Nephron progenitor cell (in vitro differentiated cells): ENCODE measurements around the gene APEX1.

Source experiments
- DNase-seq: peaks from one replicate; pipeline ENCODE4 v3.0.0; 2021
- H3K27ac Mint-ChIP-seq: 2 replicates; pipeline ENCODE4 v1.8.0; 2021; ENCODE audit warnings: mild to moderate bottlenecking, moderate library complexity, mixed read lengths
- H3K27me3 Mint-ChIP-seq: 2 replicates; pipeline ENCODE4 v1.8.0; 2021; ENCODE audit warnings: mild to moderate bottlenecking, low read depth, mixed read lengths; ENCODE audit not compliant: poor library complexity
- H3K36me3 Mint-ChIP-seq: 2 replicates; pipeline ENCODE4 v1.8.0; 2021; ENCODE audit warnings: low read depth, mixed read lengths
- H3K4me1 Mint-ChIP-seq: 2 replicates; pipeline ENCODE4 v1.8.0; 2021; ENCODE audit warnings: mixed read lengths
- H3K4me3 Mint-ChIP-seq: 2 replicates; pipeline ENCODE4 v1.8.0; 2021; ENCODE audit warnings: mild to moderate bottlenecking, moderate library complexity, mixed read lengths
- H3K9me3 Mint-ChIP-seq: 2 replicates; pipeline ENCODE4 v1.8.0; 2021; ENCODE audit warnings: mild to moderate bottlenecking, moderate library complexity, mixed read lengths
- CTCF ChIP-seq: fragments of 200-600 bp; sonication (generic); IDR thresholded peaks from 2 replicates; pipeline ENCODE4 v1.5.0; 2021; ENCODE audit warnings: antibody characterized with exemption

APEX1 gene

GRCh38 chr14:20454516-20455354 lies at the start of gene APEX1, which contains the start of gene OSGEP:
APEX1 (plus strand) TSS chr14:20455226; CDS start chr14:20455646, 420 bp downstream.
OSGEP (minus strand) TSS chr14:20454812; CDS start chr14:20454683, 129 bp downstream.
- no peak within 1 kb of the TSS for H3K4me3 Mint-ChIP-seq
- H3K27me3 Mint-ChIP-seq: no peaks in the 10 kb centered on the region
- peaks cover 36% of the 10 kb centered on the region for H3K36me3 Mint-ChIP-seq
- TF ChIP-seq CTCF: no peak
- peaks cover 12% of the 10 kb centered on the region for H3K4me1 Mint-ChIP-seq
- no peaks in the 10 kb centered on the region for H3K9me3 Mint-ChIP-seq
- H3K27ac Mint-ChIP-seq: no peak within 1 kb of the TSS
- DNase-seq: peak; percentile 95

- H3K4me1 Mint-ChIP-seq: peaks cover 22% of the 10 kb centered on the region
- no peak overlapping the region for H3K27ac Mint-ChIP-seq
- H3K27me3 Mint-ChIP-seq: no peaks in the 10 kb centered on the region
- no peak for DNase-seq
- H3K9me3 Mint-ChIP-seq: no peaks in the 10 kb centered on the region
- no peak overlapping the region for H3K4me3 Mint-ChIP-seq
- peaks cover 29% of the 10 kb centered on the region for H3K36me3 Mint-ChIP-seq
- TF ChIP-seq CTCF: no peak
These were observed 45.8 kb upstream of the APEX1 start for GRCh38 chr14:20409226-20409625.

GRCh38 chr14:20412411-20412810 lies 42.6 kb upstream of the APEX1 start:
- Mint-ChIP-seq H3K4me1 (peaks cover 34% of the 10 kb centered on the region), H3K27ac (peak overlapping the region; percentile 78), H3K36me3 (peaks cover 9% of the 10 kb centered on the region), H3K4me3 (peak overlapping the region; percentile 94), H3K27me3 (no peaks in the 10 kb centered on the region), H3K9me3 (no peaks in the 10 kb centered on the region)
- DNase-seq: no peak
- no peak for TF ChIP-seq CTCF

GRCh38 chr14:20412876-20413743 lies 41.9 kb upstream of the APEX1 start, which contains the start of gene TEP1:
TEP1 (minus strand) TSS chr14:20413501; CDS start chr14:20408439, 5,062 bp downstream.
- H3K27me3 Mint-ChIP-seq: no peaks in the 10 kb centered on the region
- peaks cover 34% of the 10 kb centered on the region for H3K4me1 Mint-ChIP-seq
- H3K36me3 Mint-ChIP-seq: peaks cover 2% of the 10 kb centered on the region
- H3K27ac Mint-ChIP-seq: peak within 1 kb of the TSS; percentile 78
- peak within 1 kb of the TSS; percentile 94 for H3K4me3 Mint-ChIP-seq
- no peak for TF ChIP-seq CTCF
- no peaks in the 10 kb centered on the region for H3K9me3 Mint-ChIP-seq
- DNase-seq: peak; percentile 84

- no peaks in the 10 kb centered on the region for H3K9me3 Mint-ChIP-seq
- DNase-seq: no peak
- H3K27ac Mint-ChIP-seq: peak overlapping the region; percentile 77
- peaks cover 34% of the 10 kb centered on the region for H3K4me1 Mint-ChIP-seq
- no peak for TF ChIP-seq CTCF
- no peaks in the 10 kb centered on the region for H3K36me3 Mint-ChIP-seq
- H3K27me3 Mint-ChIP-seq: no peaks in the 10 kb centered on the region
- H3K4me3 Mint-ChIP-seq: peak overlapping the region; percentile 94
These were observed 41.3 kb upstream of the APEX1 start for GRCh38 chr14:20413744-20414082.
